ENCODE data around the gene CLDN9. TPM values are rescaled to one million over a fixed set of nuclear protein-coding genes. Genes with fewer than 3 reads are reported as not detected.

CLDN9 gene
- total and polyA plus RNA-seq, 4 donors, result 0.06 to 0.38 (median 0.28) TPM

DNA sequence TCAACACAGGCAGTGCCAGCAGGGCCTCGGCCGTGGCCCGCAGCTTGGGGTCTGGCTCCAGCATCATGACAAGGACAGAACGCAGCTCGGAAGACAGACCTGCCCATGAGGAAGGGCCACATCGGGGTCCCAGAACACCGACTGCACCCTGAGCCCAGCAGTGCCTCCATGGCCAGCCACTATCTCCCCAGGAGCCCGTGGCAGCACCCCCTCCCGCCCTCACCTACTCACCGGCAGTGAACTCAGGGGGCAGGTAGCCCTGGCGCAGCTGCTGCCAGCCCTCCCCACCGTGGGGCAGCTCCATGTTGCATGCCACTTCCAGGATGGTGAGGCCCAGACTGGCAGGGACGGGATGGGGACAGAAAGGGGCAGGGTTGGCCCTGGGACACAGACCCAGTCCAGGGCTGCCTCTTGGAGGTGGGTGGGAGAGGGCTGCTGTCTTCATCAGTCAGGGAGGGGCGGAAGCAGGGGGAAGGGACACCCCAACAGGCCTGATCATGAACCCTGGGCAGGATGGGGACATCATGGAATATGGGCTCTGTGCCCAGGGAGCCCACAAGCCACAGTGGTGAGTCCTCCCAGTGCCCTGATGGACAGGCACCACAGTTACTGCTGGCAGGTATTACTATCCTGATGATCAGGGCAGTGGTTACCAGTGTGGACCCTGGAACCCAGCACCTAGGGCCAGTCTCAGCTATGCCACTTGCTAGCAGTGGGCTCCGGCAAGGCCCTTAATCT lies 38.2 kb upstream of the CLDN9 start:
- 88% methylated on average over 14 of the region's 15 CpGs for WGBS (ENCODE audit: insufficient coverage)
- Histone ChIP-seq H3K9me3 (ENCODE audit: control insufficient read depth, insufficient read depth, low read length) (no peaks in the 10 kb centered on the region), H3K27me3 (ENCODE audit: control insufficient read depth, insufficient read depth, low read length) (no peaks in the 10 kb centered on the region), H3K4me1 (ENCODE audit: control insufficient read depth, insufficient read depth, low read length) (peaks cover 90% of the 10 kb centered on the region), H3K27ac (ENCODE audit: low read depth, low read length) (no peak overlapping the region), H3K36me3 (ENCODE audit: control insufficient read depth, insufficient read depth, low read length) (peaks cover 63% of the 10 kb centered on the region), H3K4me3 (ENCODE audit: low read depth, low read length) (no peak overlapping the region)
- DNase-seq (ENCODE audit: low read depth in 4 of 6, low spot score in 6 of 6), result no peak

DNA sequence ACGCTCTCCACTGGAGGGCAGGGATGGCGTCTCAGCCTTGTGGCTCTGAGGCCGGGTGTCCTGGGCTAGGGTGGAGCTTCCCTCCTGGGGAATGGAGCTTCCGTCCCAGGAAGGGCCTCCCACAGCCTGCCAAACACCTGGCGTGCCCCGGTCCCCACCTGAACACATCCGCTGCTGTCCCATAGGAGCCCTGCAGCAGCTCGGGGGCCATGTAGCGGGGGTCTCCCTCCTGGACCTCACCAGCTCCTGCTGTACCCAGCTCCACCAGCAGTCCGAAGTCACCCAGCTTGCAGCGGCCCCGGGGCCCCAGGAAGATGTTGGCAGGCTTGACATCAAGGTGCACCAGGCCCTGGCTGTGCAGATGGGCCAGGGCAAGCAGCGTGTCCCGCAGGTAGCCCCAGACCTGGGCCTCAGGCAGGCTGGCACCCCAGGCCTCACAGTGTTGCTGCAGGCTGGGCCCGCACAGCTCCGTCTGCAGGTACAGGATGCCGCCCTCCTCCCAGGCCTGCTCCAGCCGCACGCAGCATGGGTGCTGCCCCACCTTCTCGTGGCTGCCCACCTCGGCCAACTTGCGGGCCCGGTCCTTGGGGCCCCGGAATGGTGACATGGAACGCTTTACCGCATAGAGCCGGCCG lies 37.4 kb upstream of the CLDN9 start:
- 92% methylated on average over 28 of the region's 28 CpGs for WGBS (ENCODE audit: insufficient coverage)
- DNase-seq (ENCODE audit: low read depth in 4 of 6, low spot score in 6 of 6), result no peak
- peaks cover 63% of the 10 kb centered on the region for H3K36me3 ChIP-seq (ENCODE audit: control insufficient read depth, insufficient read depth, low read length)
- H3K27ac ChIP-seq (ENCODE audit: low read depth, low read length), result no peak overlapping the region
- H3K27me3 ChIP-seq (ENCODE audit: control insufficient read depth, insufficient read depth, low read length), result no peaks in the 10 kb centered on the region
- no peak overlapping the region for H3K4me3 ChIP-seq (ENCODE audit: low read depth, low read length)
- H3K4me1 ChIP-seq (ENCODE audit: control insufficient read depth, insufficient read depth, low read length), result peaks cover 88% of the 10 kb centered on the region
- H3K9me3 ChIP-seq (ENCODE audit: control insufficient read depth, insufficient read depth, low read length), result no peaks in the 10 kb centered on the region

DNA sequence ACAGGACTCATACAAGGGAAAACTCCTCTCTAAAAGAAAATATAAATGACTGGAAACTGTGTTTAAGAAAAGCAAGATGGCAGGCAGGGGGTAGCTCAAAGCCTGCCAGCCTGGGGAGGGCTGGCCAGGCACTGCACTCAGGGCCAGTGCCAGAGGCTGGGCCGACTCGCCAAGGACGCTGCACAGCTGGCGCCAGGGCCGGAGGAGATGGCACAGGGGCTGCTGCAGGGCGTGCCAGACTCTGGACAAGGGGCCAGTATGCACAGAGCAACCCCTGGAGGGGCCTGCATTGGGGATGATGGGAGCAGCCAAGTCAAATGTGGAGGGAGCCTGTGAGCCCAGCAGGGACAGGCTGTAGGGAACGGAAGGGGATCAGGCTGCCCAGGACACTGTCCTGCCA lies 36.5 kb upstream of the CLDN9 start:
- peaks cover 56% of the 10 kb centered on the region for H3K36me3 ChIP-seq (ENCODE audit: control insufficient read depth, insufficient read depth, low read length)
- H3K9me3 ChIP-seq (ENCODE audit: control insufficient read depth, insufficient read depth, low read length), result no peaks in the 10 kb centered on the region
- no peak overlapping the region for H3K4me3 ChIP-seq (ENCODE audit: low read depth, low read length)
- DNase-seq (ENCODE audit: low read depth in 4 of 6, low spot score in 6 of 6), result peak in 1 of 6 donors; percentile 51
- 71% methylated on average over 7 of the region's 7 CpGs for WGBS (ENCODE audit: insufficient coverage)
- peaks cover 2% of the 10 kb centered on the region for H3K27me3 ChIP-seq (ENCODE audit: control insufficient read depth, insufficient read depth, low read length)
- no peak overlapping the region for H3K27ac ChIP-seq (ENCODE audit: low read depth, low read length)
- peaks cover 86% of the 10 kb centered on the region for H3K4me1 ChIP-seq (ENCODE audit: control insufficient read depth, insufficient read depth, low read length)

DNA sequence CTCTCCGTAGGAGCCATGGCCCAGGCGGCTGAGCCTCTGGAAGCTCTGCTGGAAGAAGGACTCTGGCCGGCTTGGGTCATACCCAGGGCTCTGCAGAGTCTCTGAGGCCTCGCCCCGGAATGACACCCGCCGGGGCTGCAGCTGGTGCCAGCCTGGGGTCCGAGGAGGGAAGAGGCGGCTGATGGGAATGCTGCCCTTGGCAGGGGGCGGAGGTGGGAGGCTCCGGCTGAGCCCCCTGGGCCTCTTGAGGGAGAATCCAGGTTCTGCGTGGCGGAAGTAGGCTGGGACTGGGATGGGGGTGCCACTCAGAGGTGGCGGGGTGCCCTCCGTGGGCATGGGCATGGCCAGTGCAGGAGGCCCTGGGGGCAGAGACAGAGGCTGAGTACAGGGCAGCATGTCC lies 36.0 kb upstream of the CLDN9 start:
- H3K27me3 ChIP-seq (ENCODE audit: control insufficient read depth, insufficient read depth, low read length), result peaks cover 4% of the 10 kb centered on the region
- H3K4me3 ChIP-seq (ENCODE audit: low read depth, low read length), result no peak overlapping the region
- no peaks in the 10 kb centered on the region for H3K9me3 ChIP-seq (ENCODE audit: control insufficient read depth, insufficient read depth, low read length)
- no peak overlapping the region for H3K27ac ChIP-seq (ENCODE audit: low read depth, low read length)
- peaks cover 51% of the 10 kb centered on the region for H3K36me3 ChIP-seq (ENCODE audit: control insufficient read depth, insufficient read depth, low read length)
- 88% methylated on average over 12 of the region's 15 CpGs for WGBS (ENCODE audit: insufficient coverage)
- H3K4me1 ChIP-seq (ENCODE audit: control insufficient read depth, insufficient read depth, low read length), result peaks cover 86% of the 10 kb centered on the region
- DNase-seq (ENCODE audit: low read depth in 4 of 6, low spot score in 6 of 6), result no peak

DNA sequence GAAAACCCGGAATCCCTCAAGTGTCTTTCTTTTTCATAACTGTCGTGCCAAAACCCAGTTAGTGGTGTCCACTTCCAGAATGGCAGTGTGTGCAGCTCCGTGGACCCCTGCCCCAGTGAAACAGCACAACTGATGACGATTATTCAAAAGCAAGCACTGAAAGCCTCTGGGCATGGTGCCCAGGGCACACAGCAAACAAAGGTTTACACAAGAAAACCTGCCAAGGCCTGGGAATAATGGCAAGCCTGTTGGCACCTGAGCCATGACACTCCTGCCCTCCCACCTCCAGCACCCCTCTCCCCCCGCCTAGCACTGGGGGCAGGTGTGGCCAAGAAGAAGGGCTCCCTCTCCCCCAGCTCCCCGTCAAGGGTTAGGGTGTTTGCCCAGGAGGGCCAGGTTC lies 35.3 kb upstream of the CLDN9 start:
- Histone ChIP-seq H3K9me3 (ENCODE audit: control insufficient read depth, insufficient read depth, low read length) (no peaks in the 10 kb centered on the region), H3K27ac (ENCODE audit: low read depth, low read length) (no peak overlapping the region), H3K36me3 (ENCODE audit: control insufficient read depth, insufficient read depth, low read length) (peaks cover 44% of the 10 kb centered on the region), H3K27me3 (ENCODE audit: control insufficient read depth, insufficient read depth, low read length) (peaks cover 4% of the 10 kb centered on the region), H3K4me3 (ENCODE audit: low read depth, low read length) (no peak overlapping the region), H3K4me1 (ENCODE audit: control insufficient read depth, insufficient read depth, low read length) (peaks cover 78% of the 10 kb centered on the region)
- 30% methylated on average over 4 of the region's 6 CpGs for WGBS (ENCODE audit: insufficient coverage)
- DNase-seq (ENCODE audit: low read depth in 4 of 6, low spot score in 6 of 6), result peak in 2 of 6 donors; percentile 53 to 80

DNA sequence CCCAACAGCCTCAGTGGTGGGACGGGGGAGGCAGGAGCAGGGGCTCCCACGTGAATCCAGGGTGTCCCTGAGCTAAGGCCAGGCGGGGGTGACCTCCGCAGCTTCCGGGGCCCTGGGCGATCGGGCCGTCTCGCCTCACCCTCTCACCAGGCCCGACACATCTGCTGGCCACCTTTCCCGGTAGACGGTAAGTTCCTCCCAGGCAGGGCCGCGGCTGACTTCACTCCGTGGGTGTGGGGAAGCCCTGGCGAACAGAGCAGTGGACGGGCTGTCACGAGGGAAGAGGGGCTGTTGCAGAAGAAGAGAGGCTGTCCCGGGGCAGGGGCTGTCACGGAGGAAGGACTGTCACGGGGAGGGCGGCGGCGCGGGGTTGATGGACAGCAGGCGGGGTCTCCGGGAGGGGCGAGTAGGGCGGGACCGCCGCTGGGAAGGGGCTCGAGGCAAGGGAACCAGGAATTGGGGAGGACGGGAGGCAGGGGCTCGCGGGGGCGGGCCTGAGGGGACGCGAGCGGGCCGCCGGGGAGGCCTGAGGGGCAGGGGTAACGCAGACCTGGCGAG lies 33.0 kb upstream of the CLDN9 start:
- no peak overlapping the region for H3K27ac ChIP-seq (ENCODE audit: low read depth, low read length)
- no peaks in the 10 kb centered on the region for H3K9me3 ChIP-seq (ENCODE audit: control insufficient read depth, insufficient read depth, low read length)
- 6% methylated on average over 41 of the region's 43 CpGs for WGBS (ENCODE audit: insufficient coverage)
- peaks cover 4% of the 10 kb centered on the region for H3K27me3 ChIP-seq (ENCODE audit: control insufficient read depth, insufficient read depth, low read length)
- DNase-seq (ENCODE audit: low read depth in 4 of 6, low spot score in 6 of 6), result no peak
- peaks cover 66% of the 10 kb centered on the region for H3K4me1 ChIP-seq (ENCODE audit: control insufficient read depth, insufficient read depth, low read length)
- H3K4me3 ChIP-seq (ENCODE audit: low read depth, low read length), result peak overlapping the region; percentile 74
- H3K36me3 ChIP-seq (ENCODE audit: control insufficient read depth, insufficient read depth, low read length), result peaks cover 22% of the 10 kb centered on the region

DNA sequence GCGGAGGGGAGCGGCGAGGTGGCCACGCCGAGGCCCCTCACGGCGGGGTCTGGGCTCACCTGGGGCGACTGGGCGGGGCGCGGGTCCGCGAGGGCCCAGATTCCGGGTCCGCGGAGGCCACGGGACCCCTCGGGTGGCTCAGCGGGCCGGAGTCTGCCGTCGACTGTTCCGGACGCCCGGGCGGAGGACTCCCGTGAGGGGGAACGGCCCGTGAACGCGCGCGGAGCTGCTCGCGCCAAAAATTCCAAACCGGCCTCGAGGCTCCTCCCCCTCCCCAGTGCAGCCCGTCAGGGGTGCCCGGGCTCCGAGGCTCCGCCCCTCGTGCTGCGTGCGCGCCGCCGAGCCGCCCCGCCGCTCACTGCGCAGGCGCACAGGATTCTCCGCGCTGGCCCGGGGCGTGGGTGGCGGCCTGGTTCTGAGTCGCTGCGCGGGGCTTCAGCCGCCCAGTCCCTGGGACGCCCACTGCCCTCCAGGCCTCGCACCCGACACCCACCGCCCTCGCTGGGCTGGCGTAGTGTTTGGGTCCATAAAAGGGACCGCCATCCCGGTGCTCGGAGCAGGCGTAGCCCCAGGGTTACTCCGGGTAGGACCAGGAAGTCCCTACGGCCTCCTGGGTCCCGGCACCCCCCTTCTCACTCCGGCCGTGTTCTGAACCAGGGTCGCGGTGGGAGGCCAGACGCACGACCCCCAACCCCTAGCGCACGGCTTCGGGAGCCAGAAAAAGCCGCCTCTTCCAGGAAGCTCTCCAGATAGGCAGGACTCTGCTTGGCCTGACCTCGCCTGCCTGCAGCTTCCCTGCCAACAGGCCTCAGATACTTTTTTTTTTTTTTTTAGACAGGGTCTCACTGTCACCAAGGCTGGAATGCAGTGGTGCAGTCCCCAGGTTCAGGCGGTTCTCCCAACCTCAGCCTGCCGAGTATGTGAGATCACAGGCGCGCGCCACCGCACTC lies 32.2 kb upstream of the CLDN9 start, which contains the start of gene PKMYT1:
TSS of gene PKMYT1 (minus strand) at position 220 of the 950 bp plus-strand sequence. CDS start 789 bp downstream, outside the sequence.
- H3K9me3 ChIP-seq (ENCODE audit: control insufficient read depth, insufficient read depth, low read length), result no peaks in the 10 kb centered on the region
- DNase-seq (ENCODE audit: low read depth in 4 of 6, low spot score in 6 of 6), result peak; percentile 72 to 97 (median 88)
- 2% methylated on average over 87 of the region's 91 CpGs for WGBS (ENCODE audit: insufficient coverage)
- H3K4me3 ChIP-seq (ENCODE audit: low read depth, low read length), result peak within 1 kb of the TSS; percentile 74
- peaks cover 4% of the 10 kb centered on the region for H3K27me3 ChIP-seq (ENCODE audit: control insufficient read depth, insufficient read depth, low read length)
- peak within 1 kb of the TSS; percentile 58 for H3K27ac ChIP-seq (ENCODE audit: low read depth, low read length)
- H3K4me1 ChIP-seq (ENCODE audit: control insufficient read depth, insufficient read depth, low read length), result peaks cover 63% of the 10 kb centered on the region
- H3K36me3 ChIP-seq (ENCODE audit: control insufficient read depth, insufficient read depth, low read length), result peaks cover 14% of the 10 kb centered on the region

DNA sequence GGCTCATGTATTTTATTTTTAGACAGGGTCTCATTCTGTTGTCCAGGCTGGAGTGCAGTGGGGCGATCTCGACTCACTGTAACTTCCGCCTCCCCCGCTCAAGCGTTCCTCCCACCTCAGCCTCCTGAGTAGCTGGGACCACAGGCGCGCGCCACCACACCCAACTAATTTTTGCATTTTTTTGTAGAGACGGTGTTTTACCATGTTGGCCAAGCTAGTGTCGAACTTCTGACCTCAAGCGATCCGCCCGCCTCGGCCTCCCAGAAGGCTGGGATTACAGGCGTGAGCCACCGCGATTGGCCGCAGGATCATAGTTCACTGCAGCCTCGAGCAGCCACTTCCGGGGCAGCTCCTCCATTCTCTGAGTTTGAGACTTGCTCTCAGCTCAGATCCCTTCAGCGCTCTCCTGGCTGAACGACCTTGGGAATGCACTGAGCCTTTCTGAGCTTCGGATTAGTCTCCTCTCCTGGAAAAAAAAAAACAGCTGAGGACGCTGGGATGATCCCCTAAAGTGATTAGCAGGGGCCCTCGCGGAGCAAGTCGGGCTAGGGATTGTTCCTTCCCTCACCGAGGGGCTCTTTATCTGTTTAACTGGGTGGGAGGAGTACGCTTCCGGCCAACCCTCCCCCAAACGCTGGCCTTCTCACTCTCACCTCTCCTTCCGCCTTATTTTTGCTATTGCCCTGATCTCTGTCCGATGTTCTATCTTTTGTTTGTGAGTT lies 31.4 kb upstream of the CLDN9 start:
- WGBS (ENCODE audit: insufficient coverage), result 43% methylated on average over 24 of the region's 33 CpGs
- Histone ChIP-seq H3K4me3 (ENCODE audit: low read depth, low read length) (no peak overlapping the region), H3K4me1 (ENCODE audit: control insufficient read depth, insufficient read depth, low read length) (peaks cover 63% of the 10 kb centered on the region), H3K9me3 (ENCODE audit: control insufficient read depth, insufficient read depth, low read length) (no peaks in the 10 kb centered on the region), H3K27ac (ENCODE audit: low read depth, low read length) (no peak overlapping the region), H3K27me3 (ENCODE audit: control insufficient read depth, insufficient read depth, low read length) (peaks cover 4% of the 10 kb centered on the region), H3K36me3 (ENCODE audit: control insufficient read depth, insufficient read depth, low read length) (peaks cover 6% of the 10 kb centered on the region)
- no peak for DNase-seq (ENCODE audit: low read depth in 4 of 6, low spot score in 6 of 6)

DNA sequence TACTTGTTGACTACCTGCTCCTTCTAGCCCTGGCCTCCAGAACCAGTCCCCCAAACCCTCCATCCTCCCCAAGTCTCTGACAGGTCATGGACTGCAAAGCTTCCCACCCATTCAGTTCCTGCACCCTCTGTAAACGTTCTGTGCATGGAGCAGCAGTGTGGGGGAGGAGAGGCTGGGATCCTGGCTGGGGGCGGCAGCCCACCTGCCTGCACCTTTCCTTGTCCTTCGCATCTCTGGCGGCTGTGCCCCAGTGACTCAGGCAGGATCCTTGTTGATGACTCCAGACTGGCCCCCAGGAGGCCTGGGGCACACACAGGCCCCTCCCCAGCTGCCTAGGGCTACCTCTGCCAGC lies 30.8 kb upstream of the CLDN9 start:
- no peak overlapping the region for H3K4me3 ChIP-seq (ENCODE audit: low read depth, low read length)
- H3K4me1 ChIP-seq (ENCODE audit: control insufficient read depth, insufficient read depth, low read length), result peaks cover 62% of the 10 kb centered on the region
- H3K27me3 ChIP-seq (ENCODE audit: control insufficient read depth, insufficient read depth, low read length), result peaks cover 4% of the 10 kb centered on the region
- 46% methylated on average over 3 of the region's 4 CpGs for WGBS (ENCODE audit: insufficient coverage)
- H3K36me3 ChIP-seq (ENCODE audit: control insufficient read depth, insufficient read depth, low read length), result peaks cover under 1% of the 10 kb centered on the region
- no peaks in the 10 kb centered on the region for H3K9me3 ChIP-seq (ENCODE audit: control insufficient read depth, insufficient read depth, low read length)
- no peak for DNase-seq (ENCODE audit: low read depth in 4 of 6, low spot score in 6 of 6)
- no peak overlapping the region for H3K27ac ChIP-seq (ENCODE audit: low read depth, low read length)
